ENCODE data around the gene MUC22. TPM values are rescaled to one million over a fixed set of nuclear protein-coding genes. Genes with fewer than 3 reads are reported as not detected.
A peak's percentile ranks its signal among the peaks of the same experiment; 100 is the strongest.

Gene MUC22
- total RNA-seq, 1 experiment from 2014 or later = not detected

DNA sequence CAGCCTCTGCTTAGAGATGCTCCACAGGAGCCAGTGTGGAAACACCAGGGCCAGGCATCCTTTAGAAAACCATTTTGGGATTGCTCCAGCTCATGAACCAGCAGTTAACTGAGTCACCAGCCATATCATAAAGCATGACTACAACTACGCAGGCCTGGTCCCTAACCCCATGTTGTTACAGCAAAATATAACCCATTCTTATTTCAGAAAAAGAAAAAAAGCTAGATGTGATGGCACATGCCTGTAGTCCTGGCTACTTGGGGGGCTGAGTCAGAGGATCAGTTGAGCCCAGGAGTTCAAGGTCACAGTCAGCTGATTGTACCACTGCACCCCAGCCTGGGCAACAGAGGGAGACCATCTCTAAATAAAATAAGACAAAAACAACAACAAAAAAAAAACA, 65.3 kb downstream of the MUC22 start:
- DNase-seq (ENCODE audit: low read depth) = peak; percentile 73

DNA sequence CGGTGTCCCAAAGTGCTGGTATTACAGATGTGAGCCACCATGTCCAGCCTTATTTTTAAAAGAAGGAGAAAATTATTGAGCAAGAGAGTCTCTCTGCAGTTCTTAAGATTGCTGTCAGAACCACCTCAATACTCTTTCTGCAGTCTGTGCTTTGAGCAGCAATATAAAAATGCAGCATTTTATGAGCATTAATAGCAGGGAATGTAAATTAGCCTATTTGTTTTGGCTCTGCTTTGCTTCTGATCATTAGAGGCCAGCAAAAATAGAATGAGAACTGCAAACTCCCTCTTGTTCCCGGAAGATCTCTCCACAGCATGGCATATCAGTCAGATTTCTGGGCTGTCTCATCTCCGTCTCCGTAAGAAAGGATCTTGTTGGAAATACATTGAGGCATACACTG, 66.3 kb downstream of the MUC22 start:
- no peak for DNase-seq (ENCODE audit: low read depth)

DNA sequence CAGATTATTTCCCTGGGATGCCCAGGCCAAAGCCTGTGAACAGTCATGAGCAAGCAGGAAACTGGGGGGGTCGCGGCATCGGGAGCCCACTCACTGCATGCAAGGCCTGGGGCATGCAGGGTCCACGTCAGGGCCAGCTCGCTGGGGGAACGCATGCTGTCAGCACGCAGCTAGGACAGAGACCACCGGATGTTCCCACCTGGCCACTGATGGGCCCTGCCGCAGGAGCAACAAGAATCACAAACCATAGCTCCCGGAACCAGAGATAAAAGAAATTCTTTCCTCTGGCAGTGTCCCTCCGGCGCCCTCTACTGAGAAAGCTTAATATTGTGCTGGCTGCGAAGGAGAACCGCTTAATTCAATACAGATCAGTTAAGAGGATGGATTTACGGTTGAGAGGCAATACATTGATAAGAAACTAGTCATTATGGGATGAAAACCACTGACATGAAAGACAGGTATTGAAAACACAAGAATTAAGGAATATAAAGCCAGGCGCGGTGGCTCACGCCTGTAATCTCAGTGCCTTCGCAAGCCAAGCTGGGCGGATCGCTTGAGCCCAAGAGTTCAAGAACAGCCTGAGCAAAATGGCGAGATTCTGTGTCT, 69.5 kb downstream of the MUC22 start:
- peak; percentile 56 for DNase-seq (ENCODE audit: low read depth)

DNA sequence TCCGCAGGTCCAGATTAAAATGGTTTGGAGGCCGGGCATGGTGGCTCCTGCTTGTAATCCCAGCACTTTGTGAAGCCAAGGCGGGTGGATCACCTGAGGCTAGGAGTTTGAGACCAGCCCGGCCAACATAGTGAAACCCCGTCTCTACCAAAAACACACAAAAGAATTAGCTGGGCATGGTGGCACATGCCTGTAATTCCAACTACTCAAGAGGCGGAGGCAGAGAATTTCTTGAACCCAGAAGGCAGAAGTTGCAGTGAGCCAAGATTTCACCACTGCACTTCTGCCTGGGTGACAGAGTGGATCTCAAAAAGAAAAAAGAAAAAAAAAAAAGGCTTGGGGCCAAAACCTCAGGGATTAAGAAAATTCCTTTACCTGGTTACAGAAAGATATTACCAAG, 71.6 kb downstream of the MUC22 start:
- DNase-seq (ENCODE audit: low read depth) = no peak

DNA sequence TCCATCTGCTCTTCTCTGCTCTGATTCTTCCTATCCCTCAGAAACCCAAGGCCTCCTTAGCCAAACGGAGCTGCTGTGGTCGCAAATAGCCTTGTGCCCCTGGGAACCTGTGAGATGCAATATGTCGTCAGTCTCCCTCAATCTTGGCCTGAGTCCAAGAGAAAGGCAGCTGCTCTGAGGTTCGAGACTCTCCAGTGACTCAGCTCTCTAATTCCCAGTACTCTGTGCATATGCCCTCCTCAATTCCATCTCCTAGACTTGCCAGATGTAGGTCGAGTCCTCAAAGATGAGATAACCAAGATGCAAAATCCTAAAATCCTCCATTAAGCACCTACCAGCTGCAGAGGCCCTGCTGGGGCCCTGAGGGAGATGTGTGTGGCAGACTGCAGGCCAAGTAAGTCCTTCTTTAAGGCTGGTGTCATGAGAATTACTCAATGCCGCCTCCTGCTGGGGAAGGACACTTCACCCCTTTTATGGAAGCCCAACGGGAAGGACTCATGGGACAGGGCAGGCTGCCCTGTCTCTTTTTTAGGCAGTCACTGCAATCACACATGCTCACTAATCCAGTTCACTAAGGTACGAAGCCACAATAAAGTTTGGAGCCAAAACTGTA, 73.6 kb downstream of the MUC22 start:
- peak; percentile 59 for DNase-seq (ENCODE audit: low read depth)

Small RNA genes within 50 kb of the gene (small RNA-seq; reads per million reads assigned to genes)
- gene RNU6-1133P = not detected

Other genes starting within 250 kb of the MUC22 start
- gene DDR1, start 126.0 kb upstream of the MUC22 start, total RNA-seq (2014; rRNA removed; shearing (Covaris generic)) = 34.8 and 37.0 TPM in 2 replicates
- gene GTF2H4, start 102.3 kb upstream of the MUC22 start, total RNA-seq (2014; rRNA removed; shearing (Covaris generic)) = 22.2 and 28.0 TPM in 2 replicates
- 30.7 and 33.1 TPM in 2 replicates for gene VARS2, start 96.2 kb upstream of the MUC22 start, total RNA-seq (2014; rRNA removed; shearing (Covaris generic))
- not detected in 2 replicates for gene SFTA2, start 78.3 kb upstream of the MUC22 start, total RNA-seq (2014; rRNA removed; shearing (Covaris generic))
- not detected in 2 replicates for gene MUCL3, start 69.5 kb upstream of the MUC22 start, total RNA-seq (2014; rRNA removed; shearing (Covaris generic))
- gene MUC21, start 26.8 kb upstream of the MUC22 start, total RNA-seq (2014; rRNA removed; shearing (Covaris generic)) = not detected in 2 replicates
- gene C6orf15, start 102.1 kb downstream of the MUC22 start, total RNA-seq (2014; rRNA removed; shearing (Covaris generic)) = not detected in 2 replicates
- gene PSORS1C1, start 104.3 kb downstream of the MUC22 start, total RNA-seq (2014; rRNA removed; shearing (Covaris generic)) = 0.64 and 0.80 TPM in 2 replicates
- gene CDSN, start 110.0 kb downstream of the MUC22 start, total RNA-seq (2014; rRNA removed; shearing (Covaris generic)) = not detected in 2 replicates
- not detected in 2 replicates for gene PSORS1C2, start 128.6 kb downstream of the MUC22 start, total RNA-seq (2014; rRNA removed; shearing (Covaris generic))
- gene CCHCR1, start 147.3 kb downstream of the MUC22 start, total RNA-seq (2014; rRNA removed; shearing (Covaris generic)) = 22.1 and 29.2 TPM in 2 replicates
- gene TCF19, start 148.1 kb downstream of the MUC22 start, total RNA-seq (2014; rRNA removed; shearing (Covaris generic)) = 91.0 and 101 TPM in 2 replicates
- gene POU5F1, start 160.2 kb downstream of the MUC22 start, total RNA-seq (2014; rRNA removed; shearing (Covaris generic)) = not detected in 2 replicates

Data from HT1080 (cell line).